K562 (cell line): ENCODE results near the gene NCMAP. TPM values are rescaled to one million over a fixed set of nuclear protein-coding genes. Genes with fewer than 3 reads are reported as not detected.

ENCODE experiments used
- BDP1 ChIP-seq: IDR thresholded peaks from 3 replicates; pipeline ENCODE4 v1.6.1; 2011; ENCODE audit not compliant: insufficient read length, insufficient read depth
- CHD2 ChIP-seq: IDR thresholded peaks from 2 replicates; pipeline ENCODE4 v1.6.1; 2011; ENCODE audit warnings: low read depth, low read length
- HIVEP1 ChIP-seq: fragments of 250-450 bp; sonication (Bioruptor Pico); IDR thresholded peaks from 2 replicates; pipeline ENCODE4 v1.4.0; 2020; ENCODE audit warnings: mild to moderate bottlenecking
- MTA1 ChIP-seq: fragments of 450-650 bp; IDR thresholded peaks from 2 replicates; pipeline ENCODE4 v1.6.1; 2017; ENCODE audit warnings: borderline replicate concordance
- POLR3G ChIP-seq: IDR thresholded peaks from 2 replicates; pipeline ENCODE4 v1.6.1; 2011; ENCODE audit not compliant: insufficient read length, insufficient replicate concordance; ENCODE audit errors: extremely low read depth
- PRMT5 ChIP-seq: sonication (generic); formaldehyde crosslinking; IDR thresholded peaks from 2 replicates; pipeline ENCODE4 v1.5.0; 2020; ENCODE audit warnings: missing genetic modification reagents
- ZBTB17 ChIP-seq: fragments of 450-650 bp; formaldehyde crosslinking; IDR thresholded peaks from 2 replicates; pipeline ENCODE4 v1.4.0; 2020; ENCODE audit warnings: mild to moderate bottlenecking
- ZNF445 ChIP-seq: fragments of 250-450 bp; sonication (Bioruptor Pico); IDR thresholded peaks from 2 replicates; pipeline ENCODE4 v1.4.0; 2020; ENCODE audit warnings: low read depth, mild to moderate bottlenecking, moderate library complexity
- polyA plus RNA-seq, 8 experiments: library from polyadenylated mRNA; depleted of rRNA in 4 of 8; stranded (reverse) in 5 of 8; unstranded in 3 of 8; fragments of >200 nt; fragmentation: Nextera tagmentation in 2 of 8; fragmentation: Illumina TruSeq in 1 of 8; extraction: Ambion mirVana in 2 of 8; extraction: Trizol in 1 of 8; gene quantifications; 2 replicates each; pipeline versions ENCODE4 v1.2.1 to v1.2.3, GENCODE V29; 2011 to 2014; ENCODE audit warnings: inconsistent platforms in 1 of 8, missing spikeins in 1 of 8
- total RNA-seq, 7 experiments: library from RNA; depleted of rRNA in 6 of 7; stranded (reverse); fragments of >200 nt in 6 of 7; fragmentation: Illumina TruSeq in 2 of 7; extraction: Trizol in 2 of 7; gene quantifications; 2 replicates each; pipeline versions ENCODE4 v1.2.1 to v1.2.3, GENCODE V29; 2011 to 2021; ENCODE audit warnings: low replicate concordance in 1 of 7
- TF ChIP-seq, protein P1 (sequence below), 2 experiments: fragments of 450-650 bp in 1 of 2; sonication (generic) in 1 of 2; formaldehyde crosslinking in 1 of 2; IDR thresholded peaks; 2 replicates each; pipeline versions ENCODE4 v1.7.1 to v1.9.0; 2016 to 2022; ENCODE audit warnings: inconsistent platforms in 1 of 2, mild to moderate bottlenecking in 1 of 2, missing genetic modification reagents in 1 of 2
- TF ChIP-seq, protein P2 (sequence below): fragments of 450-650 bp; IDR thresholded peaks from 2 replicates; pipeline ENCODE4 v1.6.1; 2016; ENCODE audit warnings: mild to moderate bottlenecking
- TF ChIP-seq, protein P3 (sequence below): fragments of 250-450 bp; sonication (Bioruptor Pico); IDR thresholded peaks from 2 replicates; pipeline ENCODE4 v1.4.0; 2020; ENCODE audit warnings: mild to moderate bottlenecking, moderate library complexity
- TF ChIP-seq, protein P4 (sequence below): fragments of 250-450 bp; sonication (Bioruptor Pico); IDR thresholded peaks from 2 replicates; pipeline ENCODE4 v1.8.0; 2022; ENCODE audit warnings: inconsistent platforms

Gene NCMAP
- total and polyA plus RNA-seq, 9 of the 15 experiments (the other 6 are each of a cell fraction or from before 2014, with no cell fraction given), result 0.03 TPM; not detected in 8

DNA sequence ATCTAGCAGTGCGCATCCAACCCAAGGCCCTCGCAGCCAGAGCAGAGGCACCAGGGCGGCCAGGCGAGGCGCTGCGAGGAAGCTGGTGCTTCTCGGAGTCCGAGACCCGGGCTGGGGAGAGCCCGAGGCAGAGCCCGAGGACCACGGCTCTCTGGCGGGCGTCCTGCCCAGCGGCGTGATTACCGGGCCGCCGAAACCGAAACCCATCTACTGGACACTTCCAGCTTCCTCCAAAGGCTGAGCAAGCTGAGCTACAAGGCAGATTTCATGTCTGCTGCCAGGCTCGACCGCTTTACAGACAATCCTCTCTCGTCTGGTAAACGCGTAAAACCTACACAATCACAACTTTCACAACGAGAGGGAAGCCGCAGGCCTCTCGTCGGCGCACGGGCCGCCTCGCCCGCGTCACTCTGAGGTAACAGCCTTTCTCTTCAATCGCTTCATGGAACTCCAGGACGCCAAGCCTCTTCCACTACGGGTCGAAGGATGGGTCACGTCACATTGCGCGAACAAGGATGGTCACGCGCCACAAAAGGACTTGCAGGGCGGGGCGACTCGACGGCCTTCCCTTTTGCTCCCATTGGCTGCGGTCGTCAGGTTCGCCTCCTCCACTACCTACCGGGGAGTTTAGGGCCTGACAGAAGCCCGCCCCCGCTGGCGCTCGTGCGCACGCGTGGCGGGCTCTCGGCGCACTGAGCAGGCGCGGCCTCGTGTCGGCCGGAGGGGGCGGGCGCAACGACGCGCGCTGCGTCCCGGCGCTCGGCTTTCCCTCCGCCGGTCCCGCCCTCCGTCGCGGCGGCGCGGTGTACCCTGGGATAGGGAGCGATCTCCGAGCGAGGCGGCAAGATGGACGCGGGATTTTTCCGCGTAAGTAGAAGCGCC is 86.8 kb downstream of the NCMAP start, which contains the start of gene SRRM1 (continued):
- TF ChIP-seq, protein P1, sequence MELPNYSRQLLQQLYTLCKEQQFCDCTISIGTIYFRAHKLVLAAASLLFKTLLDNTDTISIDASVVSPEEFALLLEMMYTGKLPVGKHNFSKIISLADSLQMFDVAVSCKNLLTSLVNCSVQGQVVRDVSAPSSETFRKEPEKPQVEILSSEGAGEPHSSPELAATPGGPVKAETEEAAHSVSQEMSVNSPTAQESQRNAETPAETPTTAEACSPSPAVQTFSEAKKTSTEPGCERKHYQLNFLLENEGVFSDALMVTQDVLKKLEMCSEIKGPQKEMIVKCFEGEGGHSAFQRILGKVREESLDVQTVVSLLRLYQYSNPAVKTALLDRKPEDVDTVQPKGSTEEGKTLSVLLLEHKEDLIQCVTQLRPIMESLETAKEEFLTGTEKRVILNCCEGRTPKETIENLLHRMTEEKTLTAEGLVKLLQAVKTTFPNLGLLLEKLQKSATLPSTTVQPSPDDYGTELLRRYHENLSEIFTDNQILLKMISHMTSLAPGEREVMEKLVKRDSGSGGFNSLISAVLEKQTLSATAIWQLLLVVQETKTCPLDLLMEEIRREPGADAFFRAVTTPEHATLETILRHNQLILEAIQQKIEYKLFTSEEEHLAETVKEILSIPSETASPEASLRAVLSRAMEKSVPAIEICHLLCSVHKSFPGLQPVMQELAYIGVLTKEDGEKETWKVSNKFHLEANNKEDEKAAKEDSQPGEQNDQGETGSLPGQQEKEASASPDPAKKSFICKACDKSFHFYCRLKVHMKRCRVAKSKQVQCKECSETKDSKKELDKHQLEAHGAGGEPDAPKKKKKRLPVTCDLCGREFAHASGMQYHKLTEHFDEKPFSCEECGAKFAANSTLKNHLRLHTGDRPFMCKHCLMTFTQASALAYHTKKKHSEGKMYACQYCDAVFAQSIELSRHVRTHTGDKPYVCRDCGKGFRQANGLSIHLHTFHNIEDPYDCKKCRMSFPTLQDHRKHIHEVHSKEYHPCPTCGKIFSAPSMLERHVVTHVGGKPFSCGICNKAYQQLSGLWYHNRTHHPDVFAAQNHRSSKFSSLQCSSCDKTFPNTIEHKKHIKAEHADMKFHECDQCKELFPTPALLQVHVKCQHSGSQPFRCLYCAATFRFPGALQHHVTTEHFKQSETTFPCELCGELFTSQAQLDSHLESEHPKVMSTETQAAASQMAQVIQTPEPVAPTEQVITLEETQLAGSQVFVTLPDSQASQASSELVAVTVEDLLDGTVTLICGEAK (IDR thresholded peaks at IDR 0.05), result peak; percentile 63
- TF ChIP-seq, protein P1 (CRISPR knock-in tag; IDR thresholded peaks at IDR 0.05), result no peak
- no peak for TF ChIP-seq ZNF445 (CRISPR knock-in tag)
- no peak for TF ChIP-seq HIVEP1 (CRISPR knock-in tag)
- TF ChIP-seq, protein P2, sequence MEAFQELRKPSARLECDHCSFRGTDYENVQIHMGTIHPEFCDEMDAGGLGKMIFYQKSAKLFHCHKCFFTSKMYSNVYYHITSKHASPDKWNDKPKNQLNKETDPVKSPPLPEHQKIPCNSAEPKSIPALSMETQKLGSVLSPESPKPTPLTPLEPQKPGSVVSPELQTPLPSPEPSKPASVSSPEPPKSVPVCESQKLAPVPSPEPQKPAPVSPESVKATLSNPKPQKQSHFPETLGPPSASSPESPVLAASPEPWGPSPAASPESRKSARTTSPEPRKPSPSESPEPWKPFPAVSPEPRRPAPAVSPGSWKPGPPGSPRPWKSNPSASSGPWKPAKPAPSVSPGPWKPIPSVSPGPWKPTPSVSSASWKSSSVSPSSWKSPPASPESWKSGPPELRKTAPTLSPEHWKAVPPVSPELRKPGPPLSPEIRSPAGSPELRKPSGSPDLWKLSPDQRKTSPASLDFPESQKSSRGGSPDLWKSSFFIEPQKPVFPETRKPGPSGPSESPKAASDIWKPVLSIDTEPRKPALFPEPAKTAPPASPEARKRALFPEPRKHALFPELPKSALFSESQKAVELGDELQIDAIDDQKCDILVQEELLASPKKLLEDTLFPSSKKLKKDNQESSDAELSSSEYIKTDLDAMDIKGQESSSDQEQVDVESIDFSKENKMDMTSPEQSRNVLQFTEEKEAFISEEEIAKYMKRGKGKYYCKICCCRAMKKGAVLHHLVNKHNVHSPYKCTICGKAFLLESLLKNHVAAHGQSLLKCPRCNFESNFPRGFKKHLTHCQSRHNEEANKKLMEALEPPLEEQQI, result no peak
- TF ChIP-seq, protein P3, sequence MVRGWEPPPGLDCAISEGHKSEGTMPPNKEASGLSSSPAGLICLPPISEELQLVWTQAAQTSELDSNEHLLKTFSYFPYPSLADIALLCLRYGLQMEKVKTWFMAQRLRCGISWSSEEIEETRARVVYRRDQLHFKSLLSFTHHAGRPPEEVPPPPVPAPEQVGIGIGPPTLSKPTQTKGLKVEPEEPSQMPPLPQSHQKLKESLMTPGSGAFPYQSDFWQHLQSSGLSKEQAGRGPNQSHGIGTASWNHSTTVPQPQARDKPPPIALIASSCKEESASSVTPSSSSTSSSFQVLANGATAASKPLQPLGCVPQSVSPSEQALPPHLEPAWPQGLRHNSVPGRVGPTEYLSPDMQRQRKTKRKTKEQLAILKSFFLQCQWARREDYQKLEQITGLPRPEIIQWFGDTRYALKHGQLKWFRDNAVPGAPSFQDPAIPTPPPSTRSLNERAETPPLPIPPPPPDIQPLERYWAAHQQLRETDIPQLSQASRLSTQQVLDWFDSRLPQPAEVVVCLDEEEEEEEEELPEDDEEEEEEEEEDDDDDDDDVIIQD, result no peak
- TF ChIP-seq, protein P4, sequence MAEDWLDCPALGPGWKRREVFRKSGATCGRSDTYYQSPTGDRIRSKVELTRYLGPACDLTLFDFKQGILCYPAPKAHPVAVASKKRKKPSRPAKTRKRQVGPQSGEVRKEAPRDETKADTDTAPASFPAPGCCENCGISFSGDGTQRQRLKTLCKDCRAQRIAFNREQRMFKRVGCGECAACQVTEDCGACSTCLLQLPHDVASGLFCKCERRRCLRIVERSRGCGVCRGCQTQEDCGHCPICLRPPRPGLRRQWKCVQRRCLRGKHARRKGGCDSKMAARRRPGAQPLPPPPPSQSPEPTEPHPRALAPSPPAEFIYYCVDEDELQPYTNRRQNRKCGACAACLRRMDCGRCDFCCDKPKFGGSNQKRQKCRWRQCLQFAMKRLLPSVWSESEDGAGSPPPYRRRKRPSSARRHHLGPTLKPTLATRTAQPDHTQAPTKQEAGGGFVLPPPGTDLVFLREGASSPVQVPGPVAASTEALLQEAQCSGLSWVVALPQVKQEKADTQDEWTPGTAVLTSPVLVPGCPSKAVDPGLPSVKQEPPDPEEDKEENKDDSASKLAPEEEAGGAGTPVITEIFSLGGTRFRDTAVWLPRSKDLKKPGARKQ, result no peak
- peak; percentile 95 for TF ChIP-seq ZBTB17
- TF ChIP-seq CHD2, result no peak
- no peak for TF ChIP-seq PRMT5 (CRISPR knock-in tag)
- TF ChIP-seq POLR3G, result no peak
- no peak for TF ChIP-seq MTA1
- TF ChIP-seq BDP1, result no peak
